Stromal cell of bone marrow (primary cell): ENCODE data around the gene MYO3B.
"Not testable (repeated sequence)": the region's sequence is repeated elsewhere in the genome, so short reads cannot be mapped to it uniquely, and the experiment has no call there.

Experiments
- DNase-seq: peaks from one replicate; pipeline ENCODE4 v3.0.0-alpha.2; 2012; ENCODE audit warnings: low read depth

MYO3B gene

DNA sequence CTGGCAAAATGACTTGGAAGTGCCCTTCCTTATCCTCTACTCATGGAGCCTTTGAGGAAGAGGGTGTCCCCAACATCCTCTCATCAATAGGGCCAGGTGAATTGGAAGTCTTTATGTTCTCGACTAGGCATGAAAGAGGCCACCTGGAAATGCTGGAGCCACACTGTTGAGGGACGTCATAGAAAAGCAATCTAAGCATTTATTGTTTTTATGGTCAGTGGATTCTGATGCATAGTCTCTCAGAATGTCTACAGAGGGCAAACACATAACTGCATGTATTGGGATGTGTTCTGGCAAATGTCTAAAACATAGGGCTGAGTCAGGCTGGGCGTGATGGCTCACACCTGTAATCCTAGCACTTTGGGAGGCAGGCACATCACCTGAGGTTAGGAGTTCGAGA is 290.6 kb downstream of the MYO3B start:
- DNase-seq: no peak

DNA sequence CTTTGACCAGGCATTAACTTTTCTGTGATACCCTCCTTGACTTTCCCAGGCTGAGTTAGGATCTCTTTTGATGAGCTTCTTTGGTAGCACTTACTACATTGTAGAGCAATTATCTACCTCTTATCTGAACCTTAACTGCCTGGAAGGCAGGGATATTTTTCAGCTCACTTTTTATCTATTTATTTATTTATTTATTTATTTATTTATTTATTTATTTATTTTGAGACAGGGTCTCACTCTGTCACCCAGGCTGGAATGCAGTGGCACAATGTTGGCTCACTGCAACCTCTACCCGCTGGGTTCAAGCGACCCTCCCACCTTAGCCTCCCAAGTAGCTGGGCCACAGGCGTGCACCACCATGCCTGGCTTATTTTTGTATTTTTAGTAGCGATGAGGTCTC is 294.6 kb downstream of the MYO3B start:
- DNase-seq: not testable (repeated sequence)

- DNase-seq: no peak
Observed at GRCh38 chr2:170475878-170476277, 297.9 kb downstream of the MYO3B start.

DNA sequence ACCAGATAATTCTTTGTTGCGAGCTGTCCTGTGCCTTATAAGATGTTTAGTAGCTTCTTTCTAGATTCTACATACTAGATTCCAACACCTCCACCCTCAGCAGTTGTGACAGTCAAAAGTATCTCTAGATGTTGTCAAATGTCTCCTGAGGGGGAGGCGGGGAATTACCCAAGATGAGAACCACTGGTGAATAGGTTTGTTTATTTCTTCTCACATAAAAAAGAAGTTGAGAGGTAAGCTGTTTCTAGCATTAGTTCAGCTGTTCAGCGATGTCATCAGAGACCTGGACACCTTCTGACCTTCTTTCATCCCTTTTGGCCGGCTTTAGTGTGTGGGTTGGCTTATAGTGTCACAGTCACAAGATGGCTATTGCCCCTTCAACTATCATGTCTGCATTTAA is 299.7 kb downstream of the MYO3B start:
- DNase-seq: no peak

DNA sequence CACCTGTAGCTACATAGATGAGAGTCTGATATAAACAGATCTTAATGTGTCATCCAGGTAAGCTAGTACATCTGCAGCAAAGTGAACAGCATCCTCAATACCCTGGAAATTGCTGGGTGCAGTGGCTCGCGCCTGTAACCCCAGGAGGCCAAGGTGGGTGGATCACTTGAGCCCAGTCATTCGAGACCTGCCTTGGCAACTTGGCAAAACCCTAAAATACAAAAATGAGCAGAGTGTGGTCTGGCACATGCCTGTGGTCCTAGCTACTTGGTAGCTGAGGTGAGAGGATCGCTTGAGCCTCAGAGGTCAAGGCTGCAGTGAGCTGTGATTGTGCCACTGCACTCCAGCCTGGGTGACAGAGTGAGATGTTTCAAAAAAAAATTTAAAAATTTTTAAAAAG is 303.3 kb downstream of the MYO3B start:
- no peak for DNase-seq

GRCh38 chr2:170484552-170484951 is 306.6 kb downstream of the MYO3B start:
- DNase-seq: no peak

- DNase-seq: no peak
Observed at GRCh38 chr2:170485254-170486026, 307.5 kb downstream of the MYO3B start.

DNA sequence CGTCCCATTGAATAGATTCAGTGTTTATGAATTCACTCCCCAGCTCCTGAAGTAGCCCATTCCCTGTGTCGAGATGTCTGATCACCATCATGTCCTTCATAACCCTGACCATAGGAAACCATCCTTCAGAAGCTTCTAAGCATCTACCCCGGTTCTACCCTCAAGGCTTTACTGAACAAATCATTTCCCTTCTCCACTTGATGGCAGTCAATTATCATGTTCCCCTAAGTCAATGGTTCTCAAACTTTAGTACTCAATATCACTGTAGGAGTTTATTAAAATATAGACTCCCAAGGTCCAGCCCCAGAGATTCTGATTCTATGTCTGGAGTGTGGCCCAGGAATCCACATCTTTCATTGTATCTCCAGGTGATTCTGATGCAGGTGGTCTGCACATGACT is 308.8 kb downstream of the MYO3B start:
- no peak for DNase-seq

- no peak for DNase-seq
Observed at GRCh38 chr2:170488807-170489206, 310.9 kb downstream of the MYO3B start.

DNA sequence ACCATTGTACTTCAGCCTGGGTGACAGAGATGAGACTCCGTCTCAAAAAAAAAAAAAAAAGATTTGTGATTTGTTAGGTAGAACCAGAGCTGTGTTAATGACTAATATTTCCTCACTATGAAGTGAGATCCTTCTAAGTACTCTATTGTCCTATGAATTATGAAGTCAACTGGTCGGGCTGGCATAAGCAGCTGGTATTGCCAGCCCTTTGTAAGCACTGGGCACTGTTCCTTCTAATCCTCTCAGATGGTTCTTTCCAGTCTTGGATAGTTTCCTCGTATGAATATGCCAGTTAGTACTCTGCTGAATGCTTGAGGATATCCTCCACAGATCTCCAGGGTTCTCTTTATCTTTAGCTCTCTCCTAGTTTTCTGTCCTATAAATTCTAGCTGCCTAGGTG is 314.1 kb downstream of the MYO3B start:
- DNase-seq: no peak

DNA sequence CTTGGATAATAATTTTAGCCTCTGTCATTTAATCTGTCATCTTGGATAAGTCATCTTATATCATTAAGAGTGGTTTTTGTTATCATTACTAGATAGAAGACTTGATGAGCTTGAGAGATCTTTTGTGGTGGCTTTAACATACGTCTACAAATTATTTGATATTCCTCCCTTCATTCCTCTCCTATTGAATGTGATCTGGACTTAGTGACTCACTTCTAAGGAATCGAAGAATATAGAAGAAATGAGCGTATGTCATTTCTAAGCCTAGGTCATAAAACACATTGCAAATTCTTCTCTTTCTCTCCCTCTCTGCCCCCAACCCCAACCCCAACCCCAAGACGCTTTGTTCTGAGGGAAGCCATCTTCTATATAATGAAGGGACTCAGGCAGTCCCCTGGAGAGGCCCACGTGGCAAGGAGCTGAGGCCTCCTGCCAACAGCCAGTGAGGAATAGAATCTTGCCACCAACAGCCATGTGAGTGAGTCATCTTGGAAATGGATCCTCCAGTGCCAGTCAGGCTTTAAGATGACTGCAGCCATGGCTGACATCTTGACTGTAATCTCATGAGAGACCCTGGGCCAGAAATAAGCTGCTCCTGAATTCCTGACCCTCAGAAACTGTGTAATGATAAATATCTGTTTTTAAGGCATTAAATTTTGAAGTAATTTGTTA is 315.6 kb downstream of the MYO3B start:
- no peak for DNase-seq

DNA sequence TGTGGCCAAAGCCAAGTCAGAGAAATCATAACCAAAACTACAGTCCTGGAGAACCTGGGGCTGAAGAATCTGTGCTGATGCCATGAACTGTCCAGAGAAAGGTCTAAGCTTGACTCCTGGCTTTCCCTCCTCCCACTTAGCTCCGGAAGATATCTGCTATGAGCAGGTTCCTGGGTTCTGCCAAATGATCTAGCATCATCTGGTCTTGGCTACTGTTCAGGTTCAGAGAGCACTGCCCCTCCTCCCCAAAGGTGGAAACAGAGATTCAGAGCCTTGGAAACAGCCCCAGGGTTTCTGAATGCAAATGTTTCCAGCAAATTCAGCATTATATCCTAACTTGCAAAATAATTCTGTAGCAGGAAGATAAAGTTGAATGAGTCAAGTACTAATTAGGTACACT is 317.9 kb downstream of the MYO3B start:
- DNase-seq: no peak

DNA sequence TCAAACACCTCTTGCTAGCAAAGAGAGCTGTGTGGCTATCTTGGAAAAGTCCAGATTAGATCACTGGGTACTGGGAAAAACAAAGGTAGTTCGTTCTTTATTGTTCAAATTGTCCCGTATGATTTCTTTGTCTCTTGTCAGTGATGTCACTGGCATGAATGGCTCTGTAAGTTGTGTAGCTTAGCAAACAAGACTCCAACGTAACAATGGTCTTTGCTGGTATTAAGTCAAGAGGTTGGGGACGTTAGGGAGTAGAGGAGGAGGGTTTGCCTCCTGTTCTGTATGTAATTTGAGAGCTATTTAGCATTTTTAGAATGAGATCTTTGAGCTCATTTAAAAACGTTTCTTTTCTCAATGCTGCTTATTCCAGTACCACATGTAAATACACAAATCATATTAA is 320.7 kb downstream of the MYO3B start:
- DNase-seq: no peak

- DNase-seq: no peak
Observed at GRCh38 chr2:170500104-170500503, 322.2 kb downstream of the MYO3B start.

- no peak for DNase-seq
Observed at GRCh38 chr2:170500770-170501169, 322.8 kb downstream of the MYO3B start.

DNA sequence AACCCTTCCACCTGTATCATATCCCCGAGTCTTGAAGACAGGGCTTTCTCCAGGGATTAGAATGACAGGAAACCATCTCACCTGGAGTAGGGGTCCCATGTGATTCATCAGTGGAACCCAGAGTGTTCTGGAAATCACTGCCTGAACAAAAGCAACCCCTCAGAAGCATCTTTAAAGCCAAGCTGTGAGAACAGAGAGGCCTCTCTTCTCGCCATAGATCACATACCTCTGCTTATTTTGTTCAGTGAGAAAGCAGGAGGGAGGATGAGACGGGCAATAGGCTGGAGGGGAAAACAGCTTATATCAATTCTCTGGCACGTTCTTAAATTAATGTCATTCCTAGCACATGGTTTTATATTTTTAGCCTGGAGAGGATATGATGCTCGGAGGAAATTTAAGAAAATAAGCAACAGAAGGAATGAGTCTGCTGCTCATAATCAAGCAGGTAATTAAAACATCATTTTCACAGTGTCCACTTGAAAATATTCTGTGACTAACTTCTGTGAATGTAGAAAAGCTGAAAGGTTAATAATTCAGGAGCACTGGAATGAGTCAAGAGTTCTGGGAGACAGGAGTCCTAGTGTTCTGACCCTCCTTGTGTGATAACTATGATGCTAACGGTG is 323.6 kb downstream of the MYO3B start:
- no peak for DNase-seq

GRCh38 chr2:170502361-170503130 is 324.6 kb downstream of the MYO3B start:
- DNase-seq: no peak

- DNase-seq: no peak
Observed at GRCh38 chr2:170503563-170503962, 325.6 kb downstream of the MYO3B start.

DNA sequence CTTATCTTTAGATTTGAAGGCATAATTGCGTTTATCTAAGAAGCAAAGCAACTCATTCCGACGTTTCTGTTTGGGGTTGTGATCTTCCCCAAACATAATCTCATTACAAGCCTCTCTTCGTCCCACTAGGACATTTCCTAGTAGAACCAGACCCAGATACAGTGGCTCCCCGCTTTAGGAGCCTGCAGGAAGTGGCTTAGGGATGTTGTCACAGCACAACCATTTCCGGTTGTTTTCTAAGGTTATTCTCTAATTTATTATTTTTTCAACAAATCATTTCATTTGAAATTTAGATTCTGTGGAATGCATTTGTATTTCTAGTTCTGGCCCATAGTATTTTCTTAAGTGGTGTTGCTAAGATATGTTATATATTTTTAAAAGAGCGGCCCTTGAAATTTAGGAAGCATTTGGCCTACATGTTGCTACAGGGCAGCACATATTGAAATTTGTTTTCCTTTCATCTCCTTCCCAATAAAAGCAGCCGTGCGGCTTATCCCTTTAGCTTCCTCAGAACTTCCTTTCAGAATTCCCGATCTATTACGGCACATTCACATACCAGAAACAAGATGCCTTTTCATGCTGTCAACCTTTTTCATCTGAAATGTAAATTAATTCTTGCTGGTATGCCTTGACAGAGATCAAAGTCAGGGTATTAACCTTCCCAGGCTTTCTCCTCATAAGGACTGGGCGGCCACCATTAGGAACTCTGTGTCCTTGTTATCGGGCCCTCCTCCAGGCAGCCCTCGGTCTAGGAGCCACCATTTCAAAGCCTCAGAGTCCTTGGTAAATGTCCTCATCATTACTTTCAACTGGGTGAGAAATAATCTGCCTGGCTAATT is 326.2 kb downstream of the MYO3B start:
- DNase-seq: no peak

GRCh38 chr2:170504810-170505145 is 326.8 kb downstream of the MYO3B start:
- DNase-seq: no peak

GRCh38 chr2:170505631-170506275 is 327.8 kb downstream of the MYO3B start:
- DNase-seq: peak; percentile 7
